Esophagus muscularis mucosa (tissue), 4 donors: ENCODE data around the gene CCDC3. TPM values are rescaled to one million over a fixed set of nuclear protein-coding genes. Genes with fewer than 3 reads are reported as not detected.

Source experiments
- DNase-seq: peaks from one replicate; pipeline ENCODE4 v3.0.0-alpha.2; 2017; ENCODE audit errors: extremely low spot score
- H3K27ac ChIP-seq, 4 donors: fragments of 200-600 bp; sonication (generic); replicated peaks in 1 of 4; 1 replicate in 3 of 4; 2 replicates in 1 of 4; pipeline ENCODE4 v1.5.1; 2016 to 2019; ENCODE audit warnings: mild to moderate bottlenecking in 1 of 4
- H3K27me3 ChIP-seq, 4 donors: fragments of 200-600 bp; sonication (generic); one replicate each; pipeline versions ENCODE4 v1.5.1 to v1.6.0; 2016 to 2019
- H3K36me3 ChIP-seq, 4 donors: fragments of 200-600 bp; sonication (generic); one replicate each; pipeline ENCODE4 v1.5.1; 2016 to 2019
- H3K4me1 ChIP-seq, 4 donors: fragments of 200-600 bp; sonication (generic); one replicate each; pipeline ENCODE4 v1.5.1; 2016 to 2019
- H3K4me3 ChIP-seq, 4 donors: fragments of 200-600 bp; sonication (generic); 1 replicate in 2 of 4; 2 replicates in 2 of 4; pipeline ENCODE4 v1.5.1; 2016 to 2019; ENCODE audit warnings: mild to moderate bottlenecking in 4 of 4, moderate library complexity in 1 of 4
- H3K9me3 ChIP-seq, 4 donors: fragments of 200-600 bp; sonication (generic); 1 replicate in 3 of 4; 2 replicates in 1 of 4; pipeline ENCODE4 v1.5.1; 2016 to 2019
- CTCF ChIP-seq, 3 experiments: fragments of 200-600 bp in 2 of 3; fragments of 450-650 bp in 1 of 3; sonication (generic) in 2 of 3; IDR thresholded peaks; one replicate each; pipeline ENCODE4 v1.5.1; 2017 to 2019; ENCODE audit warnings: antibody characterized with exemption in 3 of 3, mild to moderate bottlenecking in 2 of 3, moderate library complexity in 1 of 3
- EP300 ChIP-seq: sonication (generic); formaldehyde crosslinking; IDR thresholded peaks from one replicate; pipeline ENCODE4 v1.6.1; 2017; ENCODE audit warnings: antibody characterized with exemption
- POLR2A ChIP-seq: fragments of 450-650 bp; IDR thresholded peaks from one replicate; pipeline ENCODE4 v1.6.1; 2017; ENCODE audit warnings: antibody characterized with exemption, moderate library complexity, mild to moderate bottlenecking, low read depth
- POLR2AphosphoS5 ChIP-seq, 2 donors: sonication (generic); formaldehyde crosslinking; IDR thresholded peaks; one replicate each; pipeline ENCODE4 v1.6.1; 2017; ENCODE audit warnings: antibody characterized with exemption in 2 of 2
- WGBS: methylation state at CpG from one replicate; pipeline ENCODE4 v1.1.5; 2018; 5-methylcytosine and 5-hydroxymethylcytosine counted together
- intact Hi-C: fragments of 100-400 bp; cut with DNase I; formaldehyde crosslinking; loops from one replicate; pipeline ENCODE4 v1.15.1; 2023
- total RNA-seq, 4 donors: library from RNA; depleted of rRNA; stranded (reverse); fragments of >200 nt; gene quantifications; one replicate each; pipeline versions ENCODE4 v1.1.0 to v1.2.1, GENCODE V29; 2016

CCDC3 gene
- total RNA-seq, 4 donors from 2014 or later = 23.7 to 79.1 (median 44.3) TPM

GRCh38 chr10:12854988-12855387 is 146.5 kb downstream of the CCDC3 start:
- intact Hi-C loops = no loop called here
- H3K9me3 ChIP-seq = no peaks in the 10 kb centered on the region
- no peaks in the 10 kb centered on the region for H3K36me3 ChIP-seq
- H3K27ac ChIP-seq = no peak overlapping the region
- no peak for DNase-seq
- H3K4me3 ChIP-seq = no peak overlapping the region
- peaks cover under 1 to 4% (median 3%) of the 10 kb centered on the region in 4 donors for H3K4me1 ChIP-seq
- TF ChIP-seq POLR2A (no peak), POLR2AphosphoS5 (IDR thresholded peaks at IDR 0.05) (no peak), CTCF (IDR thresholded peaks at IDR 0.05) (no peak), EP300 (no peak)
- no peaks in the 10 kb centered on the region for H3K27me3 ChIP-seq
- WGBS = 15% methylated on average over 2 of the region's 2 CpGs

- H3K9me3 ChIP-seq = no peaks in the 10 kb centered on the region
- WGBS = 81% methylated on average over 2 of the region's 2 CpGs
- H3K36me3 ChIP-seq = no peaks in the 10 kb centered on the region
- H3K4me3 ChIP-seq = no peak overlapping the region
- intact Hi-C loops = no loop called here
- DNase-seq = no peak
- H3K4me1 ChIP-seq = peaks cover 4 to 22% (median 19%) of the 10 kb centered on the region in 4 donors
- TF ChIP-seq POLR2A (no peak), CTCF (IDR thresholded peaks at IDR 0.05) (no peak), EP300 (no peak), POLR2AphosphoS5 (IDR thresholded peaks at IDR 0.05) (no peak)
- no peaks in the 10 kb centered on the region for H3K27me3 ChIP-seq
- H3K27ac ChIP-seq = no peak overlapping the region
Observed at GRCh38 chr10:12852687-12853086, 148.8 kb downstream of the CCDC3 start.

GRCh38 chr10:12849319-12850181 is 152.0 kb downstream of the CCDC3 start:
- H3K27ac ChIP-seq = peak overlapping the region in 1 of 4 donors; percentile 51
- no peak for DNase-seq
- H3K9me3 ChIP-seq = no peaks in the 10 kb centered on the region
- 43% methylated on average over 20 of the region's 20 CpGs for WGBS
- no peaks in the 10 kb centered on the region for H3K36me3 ChIP-seq
- no peak overlapping the region for H3K4me3 ChIP-seq
- H3K27me3 ChIP-seq = no peaks in the 10 kb centered on the region
- peaks cover 9 to 38% (median 30%) of the 10 kb centered on the region in 4 donors for H3K4me1 ChIP-seq
- intact Hi-C loops = no loop called here
- TF ChIP-seq CTCF (IDR thresholded peaks at IDR 0.05) (no peak), POLR2AphosphoS5 (IDR thresholded peaks at IDR 0.05) (no peak), POLR2A (no peak), EP300 (no peak)

- Histone ChIP-seq H3K4me3 (no peak overlapping the region), H3K27me3 (no peaks in the 10 kb centered on the region), H3K9me3 (no peaks in the 10 kb centered on the region), H3K4me1 (peaks cover 12 to 44% (median 34%) of the 10 kb centered on the region in 4 donors), H3K27ac (peak overlapping the region in 1 of 4 donors; percentile 51), H3K36me3 (no peaks in the 10 kb centered on the region)
- no peak for TF ChIP-seq POLR2AphosphoS5 (IDR thresholded peaks at IDR 0.05)
- TF ChIP-seq CTCF (IDR thresholded peaks at IDR 0.05) = no peak
- TF ChIP-seq POLR2A = no peak
- TF ChIP-seq EP300 = no peak
- DNase-seq = no peak
- WGBS = 92% methylated on average over 10 of the region's 11 CpGs
- intact Hi-C loops = no loop called here
Observed at GRCh38 chr10:12848439-12849173, 152.9 kb downstream of the CCDC3 start.
